SH-SY5Y (cell line): Measurements from ENCODE around the gene MLIP.

ENCODE experiments used
- GATA2 ChIP-seq: IDR thresholded peaks from 2 replicates; pipeline ENCODE4 v1.6.1; 2011; ENCODE audit warnings: mild to moderate bottlenecking, low read depth, low read length
- GATA3 ChIP-seq: IDR thresholded peaks from 2 replicates; pipeline ENCODE4 v1.6.1; 2011; ENCODE audit warnings: low read depth, mild to moderate bottlenecking, low read length, moderate library complexity

Gene MLIP

GRCh38 chr6:54087721-54088120 is 23.5 kb upstream of the MLIP start:
- no peak for TF ChIP-seq GATA3
- no peak for TF ChIP-seq GATA2

GRCh38 chr6:54093326-54093948 is 17.8 kb upstream of the MLIP start:
- no peak for TF ChIP-seq GATA3
- TF ChIP-seq GATA2: no peak

- no peak for TF ChIP-seq GATA2
- TF ChIP-seq GATA3: no peak
Observed at GRCh38 chr6:54094293-54094692, 16.9 kb upstream of the MLIP start.

GRCh38 chr6:54094786-54095185 is 16.5 kb upstream of the MLIP start:
- no peak for TF ChIP-seq GATA2
- TF ChIP-seq GATA3: no peak

- TF ChIP-seq GATA2 (no peak), GATA3 (no peak)
Observed at GRCh38 chr6:54095723-54096122, 15.5 kb upstream of the MLIP start.

GRCh38 chr6:54096811-54097210 is 14.4 kb upstream of the MLIP start:
- no peak for TF ChIP-seq GATA3
- no peak for TF ChIP-seq GATA2

- TF ChIP-seq GATA2: no peak
- TF ChIP-seq GATA3: no peak
Observed at GRCh38 chr6:54097753-54098152, 13.5 kb upstream of the MLIP start.

DNA sequence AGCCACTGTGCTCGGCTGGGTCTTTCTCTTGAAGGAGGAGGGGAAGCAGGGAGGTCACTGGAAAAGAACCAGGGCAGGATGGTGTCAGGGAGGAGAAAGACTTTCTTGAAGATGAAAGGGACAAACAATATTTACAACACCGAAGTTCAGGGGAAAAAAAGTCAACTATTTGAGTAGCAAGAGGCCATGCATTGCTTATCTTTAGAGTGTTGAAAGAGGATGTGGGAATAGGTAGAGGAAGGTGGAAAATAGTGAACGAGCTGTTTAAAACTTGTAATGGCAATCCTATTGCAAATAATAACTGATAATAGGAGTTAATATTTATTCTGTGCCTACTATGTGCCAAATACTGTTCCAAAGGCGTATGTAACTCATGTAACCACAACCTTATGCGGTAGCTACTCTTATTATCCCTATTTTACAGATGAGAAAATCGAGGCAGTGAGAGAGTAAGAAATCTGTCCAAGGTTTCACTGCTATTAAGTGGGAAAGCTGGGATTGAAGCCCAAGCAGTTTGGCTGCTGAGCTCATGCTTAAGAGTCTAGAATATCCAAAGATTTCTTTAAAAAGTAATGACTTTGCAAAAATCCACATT is 12.7 kb upstream of the MLIP start:
- TF ChIP-seq GATA2 (no peak), GATA3 (no peak)

DNA sequence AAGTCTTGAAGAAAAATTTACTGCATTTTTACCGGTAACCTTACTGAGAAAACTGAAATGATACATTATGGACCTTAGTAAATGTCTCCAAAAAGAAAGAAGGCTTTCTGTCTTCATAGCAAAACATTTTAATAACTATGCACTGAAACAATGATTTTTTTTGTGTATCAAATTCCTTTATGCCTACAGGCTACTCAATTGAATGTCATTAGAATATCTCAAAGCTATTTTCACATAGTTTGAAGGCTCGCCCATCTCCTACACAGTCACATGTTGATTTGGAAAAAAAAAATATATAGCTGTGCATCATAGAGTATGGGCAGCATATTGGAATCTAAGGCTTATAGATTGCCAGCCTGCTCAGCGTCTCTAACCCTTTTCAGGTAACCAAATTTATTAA is 12.0 kb upstream of the MLIP start:
- no peak for TF ChIP-seq GATA2
- TF ChIP-seq GATA3: no peak

GRCh38 chr6:54100411-54101006 is 10.7 kb upstream of the MLIP start:
- no peak for TF ChIP-seq GATA2
- TF ChIP-seq GATA3: no peak

DNA sequence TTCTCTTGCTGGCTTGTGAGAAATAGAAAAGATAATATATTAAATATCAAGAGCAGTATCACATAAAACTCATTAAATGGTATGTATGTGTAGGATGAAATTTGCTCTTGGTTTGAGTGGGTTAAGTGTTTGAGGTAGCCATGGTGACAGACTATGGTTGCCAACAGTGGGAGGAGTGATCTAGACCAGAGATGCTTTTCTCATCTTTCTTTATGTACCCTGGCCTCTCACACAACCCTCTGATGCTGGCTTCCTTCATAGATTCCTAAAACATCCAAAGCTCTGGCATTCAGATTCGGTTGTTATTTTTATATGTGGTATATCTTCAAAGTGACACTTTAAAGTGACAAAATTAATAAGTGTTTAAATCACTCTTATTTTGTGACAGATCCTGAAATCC is 9.0 kb upstream of the MLIP start:
- no peak for TF ChIP-seq GATA2
- TF ChIP-seq GATA3: no peak

DNA sequence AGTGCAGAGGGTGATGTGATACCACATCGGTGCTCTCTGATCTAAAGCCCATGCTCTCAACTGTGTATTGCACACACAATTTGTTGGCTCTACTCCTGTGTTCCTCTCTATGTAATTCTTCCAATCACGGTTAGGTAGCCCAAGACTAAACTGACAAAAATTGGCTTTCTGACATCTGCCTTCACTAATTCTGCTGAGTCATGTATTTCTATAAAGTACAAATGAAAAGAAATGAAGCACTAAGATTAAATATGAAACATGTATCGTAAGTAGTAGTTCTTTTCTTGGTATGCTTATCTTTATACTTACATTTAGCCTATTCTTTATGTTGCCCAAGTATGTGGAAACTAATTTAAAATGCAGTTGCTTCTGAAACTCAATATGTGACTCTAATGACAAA is 7.7 kb upstream of the MLIP start:
- TF ChIP-seq GATA3 (no peak), GATA2 (no peak)

DNA sequence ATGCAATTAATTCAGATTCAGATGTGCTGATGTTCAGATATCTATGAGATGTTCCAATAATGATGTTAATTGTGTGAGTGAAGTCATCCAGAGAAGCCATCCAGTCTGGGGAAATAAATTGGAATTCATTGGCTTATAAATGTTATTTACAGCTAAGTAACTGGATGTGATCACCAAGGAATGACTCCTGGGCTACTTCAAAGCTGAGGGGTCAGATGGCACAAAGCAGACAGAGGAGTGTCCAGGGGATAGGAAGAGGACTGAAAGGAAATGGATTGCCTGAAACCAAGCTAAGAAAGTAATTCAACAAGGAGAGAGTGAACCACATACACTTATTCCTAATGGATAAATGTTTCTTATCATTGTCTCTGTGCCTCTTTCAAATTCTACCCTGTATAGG is 4.5 kb upstream of the MLIP start:
- TF ChIP-seq GATA3 (no peak), GATA2 (no peak)

DNA sequence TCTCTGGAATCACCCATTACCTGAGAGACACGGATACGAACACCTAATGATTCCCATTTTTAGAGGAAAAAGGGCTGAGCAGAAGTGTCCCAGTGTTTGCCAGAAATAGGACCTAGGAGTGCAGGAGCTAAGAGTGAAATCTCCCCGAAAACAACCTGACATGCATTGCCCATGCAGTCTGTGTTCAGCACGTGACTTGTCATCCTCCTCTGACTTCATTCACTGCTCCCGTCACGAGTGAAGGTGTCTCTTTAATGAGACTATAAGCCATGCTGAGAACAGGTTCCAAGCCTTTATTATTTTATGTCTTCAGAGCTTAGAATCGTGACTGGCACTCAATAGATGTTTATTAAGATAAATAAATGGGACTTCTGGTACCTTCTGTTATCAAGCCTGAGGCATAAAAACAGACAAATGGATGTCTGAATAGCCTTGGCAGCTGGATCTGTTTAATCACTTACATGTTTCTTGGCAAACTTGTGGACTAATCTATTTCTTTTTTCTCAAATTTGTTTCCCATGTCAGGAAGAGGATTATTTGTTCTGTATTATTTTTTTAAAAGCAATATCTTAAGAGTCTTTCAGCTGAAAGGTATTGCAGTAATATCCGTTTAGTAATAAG is 3.7 kb upstream of the MLIP start:
- TF ChIP-seq GATA2 (no peak), GATA3 (no peak)

- no peak for TF ChIP-seq GATA2
- no peak for TF ChIP-seq GATA3
Observed at GRCh38 chr6:54108271-54108670, 3.0 kb upstream of the MLIP start.

DNA sequence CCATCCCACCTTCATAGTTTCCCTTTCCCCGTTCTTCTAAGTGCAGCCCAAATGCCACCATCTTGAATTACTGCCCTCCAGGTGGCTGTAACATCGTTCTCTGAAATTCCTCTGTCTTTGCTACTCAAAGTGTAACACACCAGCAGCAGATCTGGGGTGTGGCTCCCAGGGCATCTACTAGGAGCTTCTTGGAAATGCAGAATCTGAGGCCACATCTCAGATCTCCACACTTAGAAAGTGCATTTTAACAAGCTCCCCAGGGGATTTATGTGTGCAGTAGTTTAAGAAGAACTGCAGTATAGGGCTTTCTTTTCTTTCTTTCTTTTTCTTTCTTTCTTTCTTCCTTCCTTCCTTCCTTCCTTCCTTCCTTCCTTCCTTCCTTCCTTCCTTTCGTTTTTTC is 1.7 kb upstream of the MLIP start:
- TF ChIP-seq GATA2: no peak
- TF ChIP-seq GATA3: no peak
